HCT116 (cell line): ENCODE results near the gene KCNIP4. TPM values are rescaled to one million over a fixed set of nuclear protein-coding genes. Genes with fewer than 3 reads are reported as not detected.

ENCODE experiments used
- ATAC-seq: fragments of 200-7000 bp; cut with Tn5 transposase; 2 replicates; pipeline ENCODE4 v1.9.1; 2020; ENCODE audit warnings: mild to moderate bottlenecking, moderate library complexity
- BruUV-seq: library from RNA; stranded (reverse); fragments of 400-500 nt; replicated peaks from 2 replicates; lab custom pipeline; 2021; lab: Mats Ljungman, UMichigan
- CTCF ChIA-PET: fragments of 300-600 bp; sonication (Branson Sonifier 250); formaldehyde crosslinking; loops from one replicate; lab custom pipeline; 2021; ENCODE audit warnings: antibody characterized with exemption; lab: Charles Lee
- POLR2A ChIA-PET: fragments of 300-600, 350-600 bp; sonication (Branson Sonifier 250); formaldehyde crosslinking; loops from one replicate; lab custom pipeline; 2021; ENCODE audit warnings: antibody characterized with exemption; lab: Charles Lee
- RAD21 ChIA-PET, 2 experiments: fragments of 300-600 bp; sonication (Branson Sonifier 250); formaldehyde crosslinking; loops; one replicate each; lab custom pipeline; 2023; ENCODE audit warnings: low total read pairs in 2 of 2; ENCODE audit not compliant: uncharacterized antibody in 2 of 2, unreplicated experiment in 2 of 2, low non-redundant PET in 1 of 2; lab: Charles Lee
- DNase-seq: peaks from one replicate; pipeline ENCODE4 v3.0.0-alpha.2; 2010; ENCODE audit warnings: low read depth, low spot score
- H2AFZ ChIP-seq: fragments of 200-600 bp; shearing (Covaris generic), sonication (generic); 2 replicates; pipeline ENCODE4 v1.6.1; 2017; ENCODE audit warnings: low read depth, mixed run types, mixed read lengths, antibody characterized with exemption, low read length; ENCODE audit not compliant: poor library complexity, severe bottlenecking
- H3K27ac ChIP-seq: 2 replicates; pipeline ENCODE4 v1.5.1; 2012; ENCODE audit warnings: low read depth, low read length
- H3K27me3 ChIP-seq: fragments of 200-600 bp; sonication (generic); 2 replicates; pipeline ENCODE4 v1.6.1; 2016; ENCODE audit warnings: mixed run types, low read length, mixed read lengths; ENCODE audit not compliant: insufficient read depth
- H3K36me3 ChIP-seq, 2 experiments: fragments of 200-500 bp in 1 of 2; fragments of 200-600 bp in 1 of 2; sonication (Bioruptor generic) in 1 of 2; sonication (generic) in 1 of 2; 2 replicates each; pipeline versions ENCODE4 v1.5.1 to v1.6.1; 2014 to 2016; ENCODE audit warnings: low read length in 2 of 2, inconsistent platforms in 1 of 2, mixed read lengths in 1 of 2, mixed run types in 1 of 2; ENCODE audit not compliant: insufficient read depth in 2 of 2, control insufficient read depth in 1 of 2
- H3K4me1 ChIP-seq, 2 experiments: fragments of 200-600 bp in 1 of 2; sonication (generic) in 1 of 2; 2 replicates each; pipeline versions ENCODE4 v1.5.1 to v1.6.1; 2012 to 2017; ENCODE audit warnings: low read length in 2 of 2, inconsistent platforms in 1 of 2, mild to moderate bottlenecking in 1 of 2, mixed read lengths in 1 of 2, mixed run types in 1 of 2, moderate library complexity in 1 of 2; ENCODE audit not compliant: insufficient read depth in 2 of 2, control insufficient read depth in 1 of 2
- H3K4me2 ChIP-seq: fragments of 200-600 bp; sonication (generic); 2 replicates; pipeline ENCODE4 v1.6.1; 2017; ENCODE audit warnings: mixed run types, low read length, mixed read lengths
- H3K4me3 ChIP-seq, 2 experiments: fragments of 200-600 bp in 1 of 2; sonication (generic) in 1 of 2; replicated peaks in 1 of 2; 2 replicates each; pipeline ENCODE4 v1.5.1; 2011 to 2016; ENCODE audit warnings: low read length in 2 of 2, control low read depth in 1 of 2, low read depth in 1 of 2, mild to moderate bottlenecking in 1 of 2, mixed read lengths in 1 of 2, mixed run types in 1 of 2
- H3K79me2 ChIP-seq: fragments of 200-600 bp; sonication (generic); 2 replicates; pipeline ENCODE4 v1.6.1; 2017; ENCODE audit warnings: mild to moderate bottlenecking, mixed run types, low read length, moderate library complexity, mixed read lengths; ENCODE audit not compliant: insufficient read depth
- H3K9ac ChIP-seq: fragments of 200-600 bp; sonication (generic); 2 replicates; pipeline ENCODE4 v1.6.1; 2016; ENCODE audit warnings: low read length, mixed read lengths
- H3K9me2 ChIP-seq: fragments of 200-600 bp; sonication (generic), shearing (Covaris generic); 2 replicates; pipeline ENCODE4 v1.6.1; 2017; ENCODE audit warnings: mixed run types, mild to moderate bottlenecking, moderate library complexity; ENCODE audit not compliant: insufficient read depth
- H3K9me3 ChIP-seq, 2 experiments: fragments of 200-500 bp in 1 of 2; fragments of 200-600 bp in 1 of 2; sonication (Bioruptor generic) in 1 of 2; sonication (generic) in 1 of 2; 2 replicates each; pipeline ENCODE4 v1.6.1; 2014 to 2017; ENCODE audit warnings: low read length in 2 of 2, mixed read lengths in 2 of 2, inconsistent platforms in 1 of 2, low read depth in 1 of 2, mild to moderate bottlenecking in 1 of 2, mixed run types in 1 of 2, moderate library complexity in 1 of 2; ENCODE audit not compliant: control insufficient read depth in 1 of 2, insufficient read depth in 1 of 2
- H4K20me1 ChIP-seq: fragments of 200-600 bp; sonication (generic), shearing (Covaris generic); 2 replicates; pipeline ENCODE4 v1.6.1; 2017; ENCODE audit warnings: mixed run types, mild to moderate bottlenecking, moderate library complexity; ENCODE audit not compliant: insufficient read depth
- CEBPB ChIP-seq: IDR thresholded peaks from 2 replicates; pipeline ENCODE4 v1.6.1; 2012; ENCODE audit warnings: low read depth
- CTCF ChIP-seq, 3 experiments: fragments of 200-600 bp in 1 of 3; sonication (generic) in 1 of 3; IDR thresholded peaks in 2 of 3; conservative IDR thresholded peaks in 1 of 3; 2 replicates each; pipeline ENCODE4 v1.5.1; 2012 to 2017; ENCODE audit warnings: low read depth in 2 of 3, low read length in 2 of 3, antibody characterized with exemption in 1 of 3, borderline replicate concordance in 1 of 3, control low read depth in 1 of 3, mild to moderate bottlenecking in 1 of 3, mixed read lengths in 1 of 3, mixed run types in 1 of 3, moderate library complexity in 1 of 3; ENCODE audit not compliant: insufficient read depth in 1 of 3
- ELF1 ChIP-seq: IDR thresholded peaks from 2 replicates; pipeline ENCODE4 v1.6.1; 2012; ENCODE audit warnings: low read depth, borderline replicate concordance
- EZH2 ChIP-seq: fragments of 200-600 bp; sonication (generic); IDR thresholded peaks from 2 replicates; pipeline ENCODE4 v1.6.1; 2017; ENCODE audit warnings: antibody characterized with exemption, mixed run types
- FOSL1 ChIP-seq: IDR thresholded peaks from 2 replicates; pipeline ENCODE4 v1.6.1; 2012; ENCODE audit warnings: low read depth
- JUND ChIP-seq: IDR thresholded peaks from 2 replicates; pipeline ENCODE4 v1.6.1; 2012
- POLR2A ChIP-seq: IDR thresholded peaks from 2 replicates; pipeline ENCODE4 v1.7.0; 2011; ENCODE audit warnings: borderline replicate concordance; ENCODE audit not compliant: insufficient read depth, insufficient read length; ENCODE audit errors: extremely low read depth
- POLR2AphosphoS5 ChIP-seq: IDR thresholded peaks from 2 replicates; pipeline ENCODE4 v1.6.1; 2011; ENCODE audit warnings: mild to moderate bottlenecking, low read depth, low read length, moderate library complexity
- SIN3A ChIP-seq: IDR thresholded peaks from 2 replicates; pipeline ENCODE4 v1.6.1; 2012; ENCODE audit warnings: low read depth
- SP1 ChIP-seq: IDR thresholded peaks from 2 replicates; pipeline ENCODE4 v1.6.1; 2012; ENCODE audit warnings: low read depth
- YY1 ChIP-seq: IDR thresholded peaks from 2 replicates; pipeline ENCODE4 v1.6.1; 2011; ENCODE audit warnings: low read length, low read depth, moderate library complexity, mild to moderate bottlenecking; ENCODE audit not compliant: insufficient replicate concordance; ENCODE audit errors: extremely low read depth
- ZFX ChIP-seq: fragments of 450-650 bp; IDR thresholded peaks from 2 replicates; pipeline ENCODE4 v1.6.1; 2017
- ZNF274 ChIP-seq: fragments of 200-500 bp; sonication (Bioruptor generic); IDR thresholded peaks from 2 replicates; pipeline ENCODE4 v1.6.1; 2014; ENCODE audit warnings: mild to moderate bottlenecking, low read depth, low read length, inconsistent platforms
- intact Hi-C: fragments of 100-400 bp; cut with micrococcal nuclease; formaldehyde crosslinking; loops from 2 replicates; pipeline ENCODE4 v1.10.0; 2022
- total RNA-seq: library from RNA; stranded (reverse); gene quantifications from one replicate; pipeline ENCODE4 v1.2.1, GENCODE V29; 2021; ENCODE audit not compliant: unreplicated experiment
- TF ChIP-seq, protein P1 (sequence below): IDR thresholded peaks from 2 replicates; pipeline ENCODE4 v1.6.1; 2012

KCNIP4 gene
- total RNA-seq, 1 experiment from 2014 or later: not detected

DNA sequence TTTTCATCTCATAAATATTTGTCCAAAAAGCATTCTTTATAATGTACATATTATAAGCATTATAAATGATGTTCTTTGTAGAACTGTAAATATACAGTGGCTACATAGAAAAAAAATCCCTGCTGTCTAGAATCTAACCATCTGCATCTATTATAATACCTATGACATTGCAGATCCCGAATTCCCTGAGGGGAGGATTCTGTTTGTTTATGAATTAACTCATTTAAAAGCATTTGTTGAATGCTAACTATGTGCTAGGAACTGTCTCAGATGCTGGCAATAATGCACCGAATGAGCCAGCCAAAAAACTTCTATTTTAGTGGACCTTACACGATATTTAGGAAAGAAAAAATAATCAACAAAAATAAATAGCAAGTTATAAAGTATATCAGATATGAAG is 1058.7 kb downstream of the KCNIP4 start:
- ATAC-seq: no peak
- Histone ChIP-seq H3K27ac (no peak overlapping the region), H3K4me1 (no peaks in the 10 kb centered on the region), H3K79me2 (no peaks in the 10 kb centered on the region), H3K27me3 (no peaks in the 10 kb centered on the region), H3K4me3 (no peak overlapping the region), H3K9me2 (no peaks in the 10 kb centered on the region), H3K36me3 (no peaks in the 10 kb centered on the region), H3K4me2 (no peak overlapping the region), H3K9me3 (no peaks in the 10 kb centered on the region), H2AFZ (no peak overlapping the region), H3K9ac (no peak overlapping the region), H4K20me1 (no peaks in the 10 kb centered on the region)
- TF ChIP-seq ELF1 (no peak), JUND (no peak), EZH2 (no peak), SP1 (no peak), YY1 (no peak), FOSL1 (no peak), ZNF274 (no peak), SIN3A (no peak), CEBPB (no peak)
- TF ChIP-seq, protein P1, sequence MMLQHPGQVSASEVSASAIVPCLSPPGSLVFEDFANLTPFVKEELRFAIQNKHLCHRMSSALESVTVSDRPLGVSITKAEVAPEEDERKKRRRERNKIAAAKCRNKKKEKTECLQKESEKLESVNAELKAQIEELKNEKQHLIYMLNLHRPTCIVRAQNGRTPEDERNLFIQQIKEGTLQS: no peak
- POLR2A ChIA-PET: no interaction called here
- CTCF ChIA-PET: no interaction called here
- BruUV-seq: no TSS peak
- RAD21 ChIA-PET: no interaction called here
- no peak for DNase-seq
- intact Hi-C loops: no loop called here

DNA sequence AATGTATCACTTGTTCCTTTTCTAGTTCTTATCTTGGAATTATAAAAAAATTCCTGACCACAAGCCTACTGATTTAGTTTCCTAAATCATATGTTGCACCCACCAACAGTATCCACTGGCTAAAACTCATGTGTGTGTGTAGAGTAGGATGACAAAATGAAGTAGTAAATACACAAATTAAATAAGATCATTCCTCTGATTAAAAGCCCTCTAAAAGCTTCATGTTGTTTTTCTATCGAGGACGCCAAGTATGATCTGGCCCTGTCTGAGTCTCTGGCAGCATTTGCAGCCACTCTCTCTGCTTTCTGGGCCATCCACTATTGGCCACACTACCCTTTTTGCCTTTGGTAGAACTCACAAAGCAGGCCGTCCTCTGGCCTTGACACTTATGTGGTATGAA is 1064.9 kb downstream of the KCNIP4 start:
- Histone ChIP-seq H3K27ac (no peak overlapping the region), H3K79me2 (no peaks in the 10 kb centered on the region), H3K36me3 (no peaks in the 10 kb centered on the region), H3K9me3 (no peaks in the 10 kb centered on the region), H3K4me3 (no peak overlapping the region), H4K20me1 (no peaks in the 10 kb centered on the region), H3K4me2 (no peak overlapping the region), H3K4me1 (no peaks in the 10 kb centered on the region), H3K27me3 (no peaks in the 10 kb centered on the region), H3K9me2 (no peaks in the 10 kb centered on the region), H3K9ac (no peak overlapping the region), H2AFZ (no peak overlapping the region)
- ChIA-PET RAD21 (no interaction called here), CTCF (no interaction called here), POLR2A (no interaction called here)
- intact Hi-C loops: no loop called here
- TF ChIP-seq, protein P1: no peak
- no peak for TF ChIP-seq FOSL1
- TF ChIP-seq CEBPB: no peak
- TF ChIP-seq EZH2: no peak
- TF ChIP-seq ZNF274: no peak
- TF ChIP-seq CTCF (IDR thresholded peaks at IDR 0.05 in 2 of 3, conservative IDR thresholded peaks at IDR 0.05 in 1 of 3; ENCODE audit: borderline replicate concordance in 1 of 3, insufficient read depth in 1 of 3, low read depth in 2 of 3, low read length in 2 of 3): no peak
- no peak for TF ChIP-seq POLR2A
- TF ChIP-seq ZFX: no peak
- no peak for TF ChIP-seq POLR2AphosphoS5
- TF ChIP-seq JUND: no peak
- TF ChIP-seq YY1: no peak
- ATAC-seq (no peak), DNase-seq (no peak)
- BruUV-seq: no TSS peak
